ENCODE measurements around the gene KRTAP23-1. TPM values are rescaled to one million over a fixed set of nuclear protein-coding genes. Genes with fewer than 3 reads are reported as not detected.

The KRTAP23-1 gene
- total and polyA plus RNA-seq, 2 donors (not counting 1 experiment from before 2014, with no cell fraction given): not detected

GRCh38 chr21:30332681-30333080 is 15.7 kb downstream of the KRTAP23-1 start:
- TF ChIP-seq EZH2 (IDR thresholded peaks at IDR 0.05; ENCODE audit: borderline replicate concordance, insufficient read depth, low read depth, low read length, poor library complexity, severe bottlenecking): no peak
- CTCF ChIA-PET: no interaction called here
- H3K27ac ChIP-seq (ENCODE audit: low read length in 2 of 2): no peak overlapping the region

GRCh38 chr21:30329203-30329875 is 19.1 kb downstream of the KRTAP23-1 start:
- H3K27ac Mint-ChIP-seq: no peak overlapping the region
- no peak overlapping the region for H3K4me3 ChIP-seq (ENCODE audit: control extremely low read depth in 1 of 5, extremely low read depth in 1 of 5, insufficient read depth in 1 of 5, low read depth in 2 of 5, low read length in 4 of 5)
- TF ChIP-seq EZH2 (IDR thresholded peaks at IDR 0.05; ENCODE audit: borderline replicate concordance, insufficient read depth, low read depth, low read length, poor library complexity, severe bottlenecking) (no peak), CTCF (IDR thresholded peaks at IDR 0.05) (no peak)
- no peak overlapping the region for H3K9ac ChIP-seq (ENCODE audit: low read length)
- H4K20me1 ChIP-seq (ENCODE audit: control insufficient read depth, insufficient read depth, low read length, poor library complexity, severe bottlenecking): no peaks in the 10 kb centered on the region
- ChIA-PET POLR2A (no interaction called here), CTCF (interaction anchor here (1.3 kb wide), 1 partner anchor 11 kb away, joined by 3 read pairs; no protein-coding TSS in a partner anchor)
- DNase-seq: no peak
- no peak overlapping the region for H3K27ac ChIP-seq (ENCODE audit: low read length in 2 of 2)
- ATAC-seq (ENCODE audit: low read depth): no peak
- WGBS (ENCODE audit: insufficient coverage): 85% methylated on average over 3 of the region's 4 CpGs
- H3K36me3 ChIP-seq (replicated peaks in 1 of 2; ENCODE audit: control extremely low read depth in 1 of 2, control insufficient read depth in 1 of 2, extremely low read depth in 1 of 2, insufficient read depth in 2 of 2, low read length in 1 of 2): no peaks in the 10 kb centered on the region
- H3K4me1 ChIP-seq (ENCODE audit: control insufficient read depth in 2 of 2, insufficient read depth in 2 of 2, low read length in 2 of 2): no peaks in the 10 kb centered on the region
- no peak overlapping the region for H2AFZ ChIP-seq (ENCODE audit: insufficient read depth, low read depth, low read length, poor library complexity, severe bottlenecking)
- H3K4me3 Mint-ChIP-seq: no peak overlapping the region
- peaks cover 14% of the 10 kb centered on the region for H3K9me3 Mint-ChIP-seq (ENCODE audit: insufficient read depth)
- H3K4me2 ChIP-seq (replicated peaks; ENCODE audit: low read depth, low read length, poor library complexity, severe bottlenecking): no peak overlapping the region
- no peaks in the 10 kb centered on the region for H3K4me1 Mint-ChIP-seq
- H3K79me2 ChIP-seq (ENCODE audit: control insufficient read depth, insufficient read depth, low read length): no peaks in the 10 kb centered on the region
- no peaks in the 10 kb centered on the region for H3K27me3 ChIP-seq (replicated peaks in 1 of 4; ENCODE audit: control extremely low read depth in 1 of 4, control insufficient read depth in 3 of 4, insufficient read depth in 4 of 4, low read length in 3 of 4)
- H3K27me3 Mint-ChIP-seq: no peaks in the 10 kb centered on the region
- H3K9me3 ChIP-seq (ENCODE audit: control extremely low read depth in 1 of 3, control insufficient read depth in 2 of 3, insufficient read depth in 1 of 3, low read length in 2 of 3): peaks cover 0 to 11% (median 0%) of the 10 kb centered on the region in 3 donors
- intact Hi-C loops (cut with micrococcal nuclease): no loop called here

More at GRCh38 chr21:30332681-30333080, 15.7 kb downstream of the KRTAP23-1 start:
- no peaks in the 10 kb centered on the region for H3K9me3 ChIP-seq (ENCODE audit: control extremely low read depth in 1 of 3, control insufficient read depth in 2 of 3, insufficient read depth in 1 of 3, low read length in 2 of 3)
- intact Hi-C loops (cut with micrococcal nuclease): no loop called here
- no peak for DNase-seq
- H3K27me3 ChIP-seq (replicated peaks in 1 of 4; ENCODE audit: control extremely low read depth in 1 of 4, control insufficient read depth in 3 of 4, insufficient read depth in 4 of 4, low read length in 3 of 4): no peaks in the 10 kb centered on the region
- H4K20me1 ChIP-seq (ENCODE audit: control insufficient read depth, insufficient read depth, low read length, poor library complexity, severe bottlenecking): no peaks in the 10 kb centered on the region
- POLR2A ChIA-PET: no interaction called here
- H3K4me3 Mint-ChIP-seq: no peak overlapping the region
- no peak overlapping the region for H3K27ac Mint-ChIP-seq
- peaks cover 4% of the 10 kb centered on the region for H3K9me3 Mint-ChIP-seq (ENCODE audit: insufficient read depth)
- no peak overlapping the region for H3K4me3 ChIP-seq (ENCODE audit: control extremely low read depth in 1 of 5, extremely low read depth in 1 of 5, insufficient read depth in 1 of 5, low read depth in 2 of 5, low read length in 4 of 5)
- H3K9ac ChIP-seq (ENCODE audit: low read length): no peak overlapping the region
- no peaks in the 10 kb centered on the region for H3K36me3 ChIP-seq (replicated peaks in 1 of 2; ENCODE audit: control extremely low read depth in 1 of 2, control insufficient read depth in 1 of 2, extremely low read depth in 1 of 2, insufficient read depth in 2 of 2, low read length in 1 of 2)
- no CpG with 5 or more reads among the region's 2 CpGs for WGBS (ENCODE audit: insufficient coverage)
- H2AFZ ChIP-seq (ENCODE audit: insufficient read depth, low read depth, low read length, poor library complexity, severe bottlenecking): no peak overlapping the region
- no peak for ATAC-seq (ENCODE audit: low read depth)
- no peak overlapping the region for H3K4me2 ChIP-seq (replicated peaks; ENCODE audit: low read depth, low read length, poor library complexity, severe bottlenecking)
- H3K4me1 ChIP-seq (ENCODE audit: control insufficient read depth in 2 of 2, insufficient read depth in 2 of 2, low read length in 2 of 2): no peaks in the 10 kb centered on the region
- H3K4me1 Mint-ChIP-seq: no peaks in the 10 kb centered on the region
- H3K79me2 ChIP-seq (ENCODE audit: control insufficient read depth, insufficient read depth, low read length): no peaks in the 10 kb centered on the region
- H3K27me3 Mint-ChIP-seq: no peaks in the 10 kb centered on the region

Measured in B cell (primary cell).